ENCODE data around the gene CEP128.

Gene CEP128

DNA sequence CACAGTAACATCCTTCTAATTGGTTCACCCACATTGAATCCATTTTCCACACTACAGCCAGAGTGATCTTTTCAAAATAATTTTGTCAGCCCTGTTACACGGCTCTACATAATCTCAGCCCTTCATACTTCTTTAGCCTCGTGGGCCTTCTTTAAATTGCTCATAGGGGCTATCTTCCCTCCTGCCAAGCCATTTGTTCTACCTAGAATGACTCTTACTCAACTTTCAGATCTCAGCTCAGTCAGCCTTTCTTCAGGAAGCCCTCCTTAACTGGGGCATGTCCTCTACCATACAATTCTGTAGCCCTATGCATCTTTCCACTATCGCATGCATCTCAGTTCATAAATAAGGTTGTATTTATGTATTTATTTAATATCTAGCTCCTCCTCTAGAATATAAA is 39.7 kb downstream of the CEP128 start:
- no peak for DNase-seq (ENCODE audit: low spot score)

- no peak for DNase-seq (ENCODE audit: low spot score)
Observed at GRCh38 chr14:80901260-80901659, 40.3 kb downstream of the CEP128 start.

- DNase-seq (ENCODE audit: low spot score): no peak
Observed at GRCh38 chr14:80872645-80873044, 68.9 kb downstream of the CEP128 start.

DNA sequence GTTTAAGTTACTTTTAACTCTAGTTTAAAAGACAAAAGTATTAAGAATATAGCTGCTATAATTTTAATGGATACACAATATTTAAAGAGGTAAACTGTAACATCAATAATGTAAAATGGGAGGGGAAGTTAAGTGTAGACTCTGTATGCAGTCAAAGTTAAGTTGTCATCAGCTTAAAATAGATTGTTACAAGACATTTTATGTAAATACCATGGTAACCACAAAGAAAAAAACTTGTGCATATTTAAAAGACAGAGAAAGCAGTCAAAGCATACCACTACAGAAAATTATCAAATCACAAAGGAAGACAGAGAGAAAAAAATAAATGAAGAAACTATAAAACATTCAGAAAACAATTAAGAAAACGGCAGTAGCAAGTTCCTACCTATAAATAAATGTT is 73.3 kb downstream of the CEP128 start:
- no peak for DNase-seq (ENCODE audit: low spot score)

DNA sequence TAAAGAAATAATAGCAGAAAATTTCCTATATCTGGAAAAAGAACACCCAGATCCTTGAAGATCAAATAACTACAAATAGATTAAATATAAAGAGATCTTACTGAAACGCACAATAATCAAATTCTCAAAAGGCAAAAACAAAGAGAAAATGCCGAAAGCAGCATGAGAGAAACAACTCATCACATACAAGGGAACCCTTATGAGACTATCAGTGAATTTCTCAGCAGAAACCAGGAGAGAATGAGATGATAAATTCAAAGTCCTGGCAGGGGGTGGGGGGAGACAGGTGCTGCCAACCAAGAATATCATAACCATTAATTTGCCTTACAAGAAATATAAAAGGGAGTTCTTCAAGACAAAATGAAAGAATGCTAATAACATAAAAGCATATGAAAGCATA is 73.7 kb downstream of the CEP128 start:
- DNase-seq (ENCODE audit: low spot score): no peak

DNA sequence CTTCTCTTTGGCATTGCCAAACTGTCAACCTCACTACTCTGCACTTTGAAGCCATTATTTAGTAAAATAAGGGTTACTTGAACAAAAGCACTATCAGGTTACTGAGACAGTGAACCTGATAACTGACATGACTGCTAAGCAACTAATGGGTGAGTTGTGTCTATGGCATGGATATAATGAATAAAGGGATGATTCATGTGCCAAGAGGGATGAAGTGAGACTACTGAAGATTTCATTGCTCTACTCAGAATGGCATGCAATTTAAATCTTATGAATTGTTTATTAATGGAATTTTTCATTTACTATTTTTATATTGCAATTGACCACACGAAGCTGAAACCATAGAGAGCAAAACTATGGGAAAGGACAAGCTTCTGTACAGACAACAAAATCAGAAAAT is 74.4 kb downstream of the CEP128 start:
- no peak for DNase-seq (ENCODE audit: low spot score)

GRCh38 chr14:80865565-80865964 is 76.0 kb downstream of the CEP128 start:
- no peak for DNase-seq (ENCODE audit: low spot score)

DNA sequence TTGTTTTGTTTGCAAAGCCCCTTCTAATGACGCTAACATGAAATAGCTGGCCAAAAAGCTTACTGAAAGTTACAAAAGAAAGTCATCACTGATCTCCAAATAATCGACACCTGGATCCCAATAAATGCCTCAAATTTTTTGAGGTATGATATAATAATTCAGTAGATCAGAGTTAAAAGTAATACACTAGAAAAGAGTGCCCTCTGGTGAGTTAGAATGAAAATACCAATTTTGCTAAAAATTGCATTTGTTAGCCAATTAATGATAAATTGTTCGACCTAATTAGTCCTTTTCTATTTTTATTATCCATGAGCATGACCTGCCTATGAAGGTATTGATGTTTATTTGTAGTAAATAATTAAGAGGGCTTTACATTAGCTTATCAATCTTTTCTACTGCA is 78.6 kb downstream of the CEP128 start:
- no peak for DNase-seq (ENCODE audit: low spot score)

- DNase-seq (ENCODE audit: low spot score): no peak
Observed at GRCh38 chr14:80862541-80862940, 79.0 kb downstream of the CEP128 start.

DNA sequence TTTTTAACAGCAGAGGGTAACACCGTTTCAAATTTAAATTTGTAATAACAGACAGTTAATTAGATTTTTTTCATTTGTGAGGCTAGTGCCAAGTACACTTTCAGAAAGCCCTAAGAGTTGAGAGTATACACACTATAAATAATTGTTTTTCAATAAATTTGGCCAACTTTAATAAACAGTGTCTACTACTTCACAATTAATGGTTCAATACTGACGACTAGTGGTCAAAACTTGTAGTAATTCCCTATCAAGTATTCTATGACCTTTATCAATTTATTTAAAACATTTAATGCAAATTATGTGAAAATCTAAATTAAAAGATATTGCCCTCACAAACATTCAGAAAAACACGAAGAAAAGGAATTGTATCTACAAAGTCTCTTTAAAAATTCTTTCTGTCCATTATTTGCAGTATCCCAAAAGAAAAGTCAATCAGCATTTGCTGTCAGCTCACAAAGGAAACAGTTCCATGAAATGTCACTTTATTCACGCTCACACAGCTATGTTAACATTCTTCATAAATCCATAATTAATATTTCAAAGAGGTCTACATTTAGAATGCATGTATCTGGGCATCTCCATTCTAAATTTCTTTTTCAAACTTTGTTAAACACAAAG is 91.2 kb downstream of the CEP128 start:
- no peak for DNase-seq (ENCODE audit: low spot score)

GRCh38 chr14:80847070-80847469 is 94.5 kb downstream of the CEP128 start:
- DNase-seq (ENCODE audit: low spot score): no peak

DNA sequence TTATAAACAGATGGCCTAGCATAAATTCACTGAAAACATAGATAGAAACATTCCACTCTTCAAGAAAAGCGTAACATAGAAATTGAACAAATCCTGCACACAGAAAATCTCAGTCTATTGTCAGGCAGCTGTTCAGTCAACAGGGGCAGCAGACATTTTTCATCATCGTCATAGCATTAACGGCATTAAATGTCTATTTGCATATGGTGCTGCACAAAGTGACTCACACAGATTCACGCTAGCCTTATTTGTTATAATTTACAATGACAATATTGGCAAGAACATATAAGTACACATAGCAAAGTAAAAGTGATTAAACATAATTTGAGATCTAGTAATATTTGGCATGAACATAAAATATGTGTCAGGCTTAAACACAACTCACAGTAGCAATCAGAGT is 95.7 kb downstream of the CEP128 start:
- DNase-seq (ENCODE audit: low spot score): no peak

GRCh38 chr14:80844872-80845271 is 96.7 kb downstream of the CEP128 start:
- no peak for DNase-seq (ENCODE audit: low spot score)

GRCh38 chr14:80839743-80840142 is 101.8 kb downstream of the CEP128 start:
- no peak for DNase-seq (ENCODE audit: low spot score)

GRCh38 chr14:80809663-80810062 is 131.9 kb downstream of the CEP128 start:
- DNase-seq (ENCODE audit: low spot score): no peak

- no peak for DNase-seq (ENCODE audit: low spot score)
Observed at GRCh38 chr14:80805136-80805535, 136.4 kb downstream of the CEP128 start.

- DNase-seq (ENCODE audit: low spot score): no peak
Observed at GRCh38 chr14:80798878-80799277, 142.7 kb downstream of the CEP128 start.

DNA sequence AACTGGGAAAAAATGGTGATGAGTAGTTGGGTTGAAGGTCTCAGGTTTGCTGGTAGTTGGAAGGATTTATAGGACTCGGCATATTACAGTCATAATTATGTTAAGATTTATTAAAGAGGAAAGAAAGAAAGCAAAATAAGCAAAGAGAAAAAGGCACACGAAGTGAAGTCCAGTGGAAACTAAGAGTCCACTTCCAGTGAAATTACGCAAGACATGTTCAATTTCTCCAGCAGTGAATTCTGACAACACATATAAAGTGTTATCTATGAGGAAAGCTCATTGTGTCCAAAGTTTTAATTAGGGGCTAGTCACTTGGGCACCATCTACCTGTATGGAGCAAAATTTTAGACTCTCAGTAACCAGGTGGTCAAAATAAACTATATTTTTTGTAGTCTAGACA is 143.3 kb downstream of the CEP128 start:
- DNase-seq (ENCODE audit: low spot score): no peak

- no peak for DNase-seq (ENCODE audit: low spot score)
Observed at GRCh38 chr14:80792771-80793170, 148.8 kb downstream of the CEP128 start.

- DNase-seq (ENCODE audit: low spot score): no peak
Observed at GRCh38 chr14:80787876-80788275, 153.7 kb downstream of the CEP128 start.

- DNase-seq (ENCODE audit: low spot score): no peak
Observed at GRCh38 chr14:80784820-80785219, 156.7 kb downstream of the CEP128 start.

DNA sequence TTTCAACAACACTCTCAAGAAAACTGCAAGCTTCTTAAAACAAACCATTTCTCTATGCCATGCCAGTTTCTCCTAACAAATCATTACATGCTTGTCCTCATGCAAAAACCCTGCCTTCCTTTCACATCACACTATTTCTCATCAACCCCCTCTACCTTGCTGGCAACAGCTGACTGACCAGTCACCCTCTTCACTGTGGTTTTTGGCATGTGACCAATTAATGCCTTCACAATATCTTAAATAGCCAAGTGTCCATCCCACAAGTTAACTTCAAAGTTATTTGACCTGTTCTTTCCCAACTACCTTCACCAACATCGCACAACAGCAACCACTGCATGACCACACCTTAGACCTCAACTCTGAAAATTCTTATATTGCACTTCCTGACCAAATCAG is 159.6 kb downstream of the CEP128 start:
- no peak for DNase-seq (ENCODE audit: low spot score)

DNA sequence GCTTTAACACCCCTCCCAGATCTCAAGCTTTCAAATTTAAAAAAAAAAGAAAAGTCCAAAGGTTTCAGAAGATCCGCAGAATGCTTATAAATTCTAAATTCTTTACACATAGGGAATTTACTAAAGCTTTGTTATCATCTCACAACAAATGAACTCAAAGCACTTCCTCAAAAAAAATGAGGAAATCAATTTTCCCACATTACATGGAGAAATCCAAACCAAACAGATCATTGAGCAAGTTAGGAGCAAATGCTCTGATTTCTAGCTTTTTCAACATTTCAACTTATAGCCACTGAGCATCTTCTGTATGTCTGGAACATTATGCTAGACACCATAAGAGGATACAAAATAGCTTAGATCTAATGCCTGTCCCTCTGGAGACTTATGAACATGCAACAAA is 161.0 kb downstream of the CEP128 start:
- no peak for DNase-seq (ENCODE audit: low spot score)

- DNase-seq (ENCODE audit: low spot score): no peak
Observed at GRCh38 chr14:80776657-80777056, 164.9 kb downstream of the CEP128 start.

DNA sequence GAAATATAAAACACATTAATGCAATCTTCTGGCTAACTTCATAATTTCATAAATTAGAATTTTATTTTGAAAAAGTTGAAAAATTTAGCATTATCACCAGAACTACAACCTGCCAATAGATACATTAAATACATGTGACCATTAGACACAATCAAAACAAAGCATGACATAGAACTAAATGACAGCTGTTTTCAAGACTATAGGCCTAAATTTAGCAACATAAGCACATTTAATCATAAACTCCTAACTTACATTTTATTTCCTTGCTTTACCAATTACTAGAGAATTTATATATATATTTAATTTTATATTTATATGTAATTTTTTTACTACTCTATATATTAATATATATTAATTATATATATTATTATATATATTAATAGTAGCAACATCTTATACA is 165.4 kb downstream of the CEP128 start:
- no peak for DNase-seq (ENCODE audit: low spot score)
